HG03196 (cell line): Measurements from ENCODE around the gene PTGES3.
"Not testable (repeated sequence)": the region's sequence is repeated elsewhere in the genome, so short reads cannot be mapped to it uniquely, and the experiment has no call there.

ENCODE experiments used
- ATAC-seq: cut with Tn5 transposase; IDR thresholded peaks from one replicate; pipeline ENCODE4 v1.9.1; 2021; ENCODE audit not compliant: unreplicated experiment

PTGES3 gene

DNA sequence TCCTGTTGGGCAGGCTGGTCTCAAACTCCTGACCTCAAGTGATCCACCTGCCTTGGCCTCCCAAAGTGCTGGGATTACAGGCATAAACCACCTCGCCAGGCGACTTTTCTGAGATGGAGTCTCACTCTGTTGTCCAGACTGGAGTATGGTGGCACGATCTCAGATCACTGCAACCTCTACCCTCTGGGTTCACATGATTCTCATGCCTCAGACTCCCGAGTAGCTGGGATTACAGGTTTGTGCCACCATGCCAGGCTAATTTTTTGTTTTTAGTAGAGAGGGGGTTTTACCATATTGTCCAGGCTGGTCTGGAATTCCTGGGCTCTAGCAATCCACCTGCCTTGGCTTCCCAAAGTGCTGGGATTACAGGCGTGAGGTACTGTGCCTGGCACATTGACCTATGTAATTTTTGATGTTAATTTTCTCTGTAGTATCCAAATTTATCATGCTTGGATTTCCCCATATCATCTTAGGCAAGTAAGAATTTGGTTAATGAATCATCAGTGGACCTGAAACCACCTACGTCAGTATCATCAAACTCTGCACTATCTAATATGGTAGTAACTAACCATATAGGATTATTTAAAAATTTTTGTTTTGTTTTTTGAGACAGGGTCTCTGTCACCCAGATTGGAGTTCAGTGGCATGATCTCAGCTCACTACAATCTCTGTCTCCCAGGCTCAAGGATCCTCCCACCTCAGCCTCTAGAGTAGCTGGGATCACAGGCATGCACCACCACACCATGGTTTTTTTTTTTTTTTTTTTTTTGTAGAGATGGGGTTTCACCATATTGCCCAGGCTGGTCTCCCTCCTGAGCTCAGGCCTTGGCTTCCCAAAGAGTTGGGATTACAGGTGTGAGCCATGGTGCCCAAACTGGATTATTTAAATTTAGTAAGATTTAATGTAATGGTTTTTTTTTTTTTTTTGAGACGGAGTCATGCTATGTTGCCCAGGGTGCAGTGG, 30.4 kb downstream of the PTGES3 start:
- no peak for ATAC-seq

DNA sequence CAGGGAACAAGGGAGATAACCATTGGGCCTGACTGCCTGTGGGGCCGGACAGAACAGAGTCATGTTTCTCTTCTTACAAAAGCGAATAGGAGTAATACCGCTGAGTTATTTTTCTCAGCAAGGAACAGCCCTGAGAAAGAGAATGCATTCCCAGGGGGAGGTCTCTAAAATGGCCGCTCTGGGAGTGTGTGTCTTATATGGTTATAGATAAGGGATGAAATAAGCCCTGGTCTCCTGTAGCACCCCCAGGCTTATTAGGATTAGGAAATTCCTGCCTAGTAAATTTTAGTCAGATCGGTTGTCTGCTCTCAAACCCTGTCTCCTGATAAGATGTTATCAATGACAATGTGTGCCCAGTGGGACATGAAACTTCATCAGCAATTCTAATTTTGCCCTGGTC, 34.3 kb downstream of the PTGES3 start:
- ATAC-seq: not testable (repeated sequence)

DNA sequence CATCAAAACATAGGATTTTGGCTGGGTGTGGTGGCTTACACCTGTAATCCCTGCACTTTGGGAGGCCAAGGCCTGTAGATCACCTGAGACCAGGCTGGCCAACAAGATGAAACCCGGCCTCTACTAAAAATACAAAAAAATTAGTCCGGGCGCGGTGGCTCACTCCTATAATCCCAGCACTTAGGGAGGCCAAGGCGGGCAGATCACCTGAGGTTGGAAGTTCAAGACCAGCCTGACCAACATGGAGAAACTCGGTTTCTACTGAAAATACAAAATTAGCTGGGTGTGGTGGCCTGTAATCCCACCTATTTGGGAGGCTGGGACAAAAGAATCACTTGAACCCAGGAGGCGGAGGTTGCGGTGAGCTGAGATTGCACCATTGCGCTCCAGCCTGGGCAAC, 40.1 kb downstream of the PTGES3 start:
- ATAC-seq: not testable (repeated sequence)

DNA sequence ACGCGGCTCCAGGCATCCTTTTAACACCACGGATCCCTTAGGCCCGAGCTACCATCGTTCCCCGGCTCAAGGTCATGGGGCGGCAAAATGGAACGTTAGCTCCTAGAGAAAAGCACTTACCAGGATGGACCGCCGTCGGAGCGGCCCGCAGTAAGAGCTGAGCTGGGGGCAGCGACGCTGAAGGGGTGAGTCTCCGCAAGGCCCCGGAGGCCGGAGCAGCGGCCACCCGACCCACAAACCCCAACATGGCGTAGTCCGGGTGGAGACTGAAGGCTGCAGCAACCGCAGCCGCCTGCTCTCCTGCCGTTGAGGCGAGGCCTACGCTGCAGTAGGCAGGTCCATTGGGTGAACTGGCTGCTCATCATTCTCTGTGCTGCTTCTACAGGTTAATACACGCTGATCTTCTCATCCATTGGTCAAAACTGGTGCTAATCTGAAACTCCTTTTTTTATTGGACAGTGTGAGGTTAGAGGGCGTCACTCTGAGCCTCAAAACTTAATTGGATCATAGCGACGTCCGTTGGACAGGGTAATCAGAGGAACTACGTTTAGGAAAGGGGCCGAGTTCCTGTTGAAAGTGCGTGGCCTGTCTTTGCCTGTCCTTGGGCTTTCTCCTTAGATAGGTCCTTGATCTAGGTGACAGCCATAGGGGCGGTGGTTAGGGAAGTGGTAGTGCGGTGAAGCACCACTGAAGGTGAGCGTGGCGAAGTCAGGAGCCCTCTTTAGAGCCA, 42.2 kb downstream of the PTGES3 start, which contains the start of gene ATP5F1B:
Gene ATP5F1B, minus strand, starts transcription at position 268 of the 730 bp plus-strand sequence. Its CDS starts 21 bp downstream, at position 247.
- ATAC-seq: peak; percentile 99

DNA sequence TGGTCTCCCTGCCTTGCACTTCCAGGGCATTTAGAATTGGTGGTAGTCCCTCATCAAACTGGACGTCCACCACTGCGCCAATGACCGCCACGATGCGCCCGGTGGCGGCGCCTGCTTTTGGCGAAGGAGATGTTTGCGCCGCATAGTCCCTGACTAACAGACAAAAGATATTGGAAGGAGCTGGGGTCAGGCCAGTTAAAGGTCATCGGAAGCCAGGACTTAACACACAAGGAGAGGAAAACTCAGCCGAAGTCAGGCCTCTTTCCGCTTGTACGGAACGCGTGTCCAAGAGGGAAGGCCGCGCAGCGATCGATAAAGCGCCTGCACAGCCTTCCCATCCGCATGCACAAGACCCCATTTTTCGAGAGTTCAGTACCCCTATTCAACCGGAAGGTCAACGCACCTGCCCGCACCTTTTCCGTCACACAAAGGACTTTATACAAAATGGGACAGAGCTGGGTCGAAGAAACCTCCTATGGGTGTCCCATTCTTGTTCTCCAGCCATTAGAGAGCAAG, 42.8 kb downstream of the PTGES3 start:
- ATAC-seq: no peak

DNA sequence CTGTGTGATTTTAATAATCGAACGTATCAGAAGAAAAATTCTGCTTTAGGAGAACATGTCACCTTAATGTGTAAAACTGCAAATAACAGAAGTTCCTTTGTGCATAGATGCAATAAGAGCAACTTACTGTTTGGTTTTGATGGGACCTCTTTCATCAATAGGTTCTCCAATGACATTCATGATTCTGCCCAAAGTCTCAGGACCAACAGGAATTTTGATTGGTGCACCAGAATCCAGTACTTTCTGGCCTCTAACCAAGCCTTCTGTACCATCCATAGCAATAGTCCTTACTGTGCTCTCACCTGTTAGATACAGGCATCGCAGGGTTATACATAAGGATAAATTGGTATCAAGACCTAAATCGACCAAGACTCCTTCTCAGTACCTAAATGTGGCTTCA, 43.4 kb downstream of the PTGES3 start:
- no peak for ATAC-seq

DNA sequence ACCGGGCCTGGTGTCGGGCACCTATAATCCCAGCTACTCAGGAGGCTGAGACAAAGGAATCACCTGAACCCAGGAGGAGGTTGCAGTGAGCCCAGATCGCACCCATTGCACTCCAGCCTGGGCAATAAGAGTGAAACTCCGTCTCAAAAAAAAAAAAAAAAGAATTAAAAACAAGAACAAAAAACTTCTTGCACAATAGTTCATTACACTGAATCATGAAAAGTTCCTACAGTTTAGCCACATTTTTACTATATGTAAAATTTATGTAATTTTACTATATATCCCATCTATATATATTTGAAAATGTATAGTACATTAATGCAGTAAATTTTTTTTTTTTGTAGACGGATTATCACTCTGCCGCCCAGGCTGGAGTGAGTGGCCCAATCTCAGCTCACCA, 46.9 kb downstream of the PTGES3 start:
- ATAC-seq: no peak

DNA sequence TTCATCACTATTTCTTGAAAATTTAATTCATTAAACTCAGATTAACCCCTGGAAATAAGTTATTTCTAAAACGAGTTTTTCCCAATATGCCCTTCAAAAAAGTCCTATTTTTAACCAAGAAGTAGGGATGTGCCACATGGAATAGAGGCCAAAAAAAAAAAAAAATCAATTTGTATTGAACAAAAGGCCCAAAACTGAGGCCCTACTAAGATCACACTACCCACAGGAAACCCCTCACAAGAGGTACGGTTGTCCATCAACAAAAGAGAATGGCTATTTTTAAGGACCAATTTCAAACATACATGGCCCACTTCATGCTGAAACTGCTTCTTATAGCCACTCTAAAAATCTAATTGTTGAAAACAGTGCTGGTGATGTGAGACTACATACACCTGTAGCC, 50.5 kb downstream of the PTGES3 start:
- no peak for ATAC-seq

DNA sequence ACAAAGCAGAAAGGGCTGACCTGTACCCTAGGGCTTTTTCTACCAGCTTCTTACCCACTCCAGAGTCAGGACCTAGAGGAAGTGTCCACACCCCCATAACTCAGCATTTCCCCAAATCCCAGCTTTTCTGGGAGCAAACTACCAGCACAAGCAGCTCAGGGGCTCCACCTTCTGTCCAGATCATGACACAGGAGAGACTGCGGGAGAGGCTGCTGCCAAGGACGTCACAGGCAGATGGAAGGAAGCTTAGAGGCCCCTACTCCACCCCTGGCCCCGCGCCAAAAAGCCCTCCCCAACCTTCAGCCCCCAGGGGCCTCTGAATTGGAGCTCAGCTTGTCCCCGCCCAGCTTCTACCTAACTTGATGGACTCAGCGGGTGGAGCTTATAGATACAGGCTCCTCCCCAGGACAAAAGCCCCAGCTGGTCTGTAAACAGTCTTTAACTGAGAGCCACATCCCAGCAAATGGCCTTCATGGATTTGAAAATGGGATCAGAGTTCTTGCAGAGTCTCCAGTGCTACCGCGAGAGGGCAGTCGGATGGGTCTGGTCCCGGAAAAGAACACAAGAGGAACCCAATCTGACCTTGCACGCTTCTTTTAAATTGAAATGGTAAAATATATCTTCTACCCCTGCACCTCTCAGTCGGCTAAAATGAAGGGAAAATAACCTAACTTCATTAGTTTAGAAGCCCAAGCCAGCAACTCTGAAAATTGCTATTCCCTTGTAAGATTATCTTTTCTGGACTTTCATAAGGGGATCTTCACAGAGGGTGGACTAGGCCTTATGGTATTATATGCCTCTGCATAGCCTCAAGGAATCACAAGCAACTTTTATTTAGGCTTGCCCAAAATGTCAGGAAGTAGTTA, 51.2 kb downstream of the PTGES3 start:
- peak; percentile 46 for ATAC-seq

DNA sequence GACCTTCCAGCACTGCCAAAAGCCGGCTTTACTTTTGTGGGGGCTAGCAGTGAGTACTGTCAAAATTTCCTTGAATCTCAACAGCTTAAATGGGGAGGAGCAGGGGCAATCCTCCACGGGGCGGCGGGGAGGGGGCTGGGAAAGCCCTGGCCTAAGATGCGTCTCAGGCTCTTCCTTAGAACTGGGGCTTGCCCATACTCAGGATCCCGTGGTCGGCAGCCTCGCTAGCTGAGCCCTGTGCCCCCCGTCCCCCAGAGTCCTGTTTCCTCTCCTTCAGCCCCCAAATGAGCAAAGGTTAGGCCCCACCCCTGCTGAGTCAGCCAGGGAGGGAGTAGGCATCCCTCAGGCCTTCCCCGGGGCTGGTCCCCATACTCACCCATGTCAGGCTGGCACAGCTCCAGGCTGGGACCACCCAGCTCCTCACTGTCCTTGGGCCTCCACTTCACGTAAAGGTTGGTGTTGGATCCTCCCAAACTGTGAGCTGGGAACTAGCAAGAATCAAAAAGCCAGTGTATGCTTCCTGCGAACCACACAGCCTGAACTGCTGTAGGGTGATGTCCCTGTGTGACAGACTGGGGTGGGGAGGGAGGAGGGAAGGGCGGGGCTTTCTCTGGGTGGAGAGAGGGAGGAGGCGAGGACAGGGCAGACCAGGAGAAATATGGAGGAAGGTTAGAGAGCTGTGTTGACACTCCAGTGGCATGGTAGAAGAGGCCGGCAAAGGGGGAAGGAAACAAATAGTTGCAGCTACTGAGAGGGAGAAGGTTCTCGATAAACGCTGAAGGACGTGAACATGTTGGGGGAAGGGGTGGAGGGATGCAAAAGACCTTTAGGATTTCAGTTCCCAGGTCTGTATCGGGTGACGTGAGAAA, 52.0 kb downstream of the PTGES3 start:
- ATAC-seq: peak; percentile 36

DNA sequence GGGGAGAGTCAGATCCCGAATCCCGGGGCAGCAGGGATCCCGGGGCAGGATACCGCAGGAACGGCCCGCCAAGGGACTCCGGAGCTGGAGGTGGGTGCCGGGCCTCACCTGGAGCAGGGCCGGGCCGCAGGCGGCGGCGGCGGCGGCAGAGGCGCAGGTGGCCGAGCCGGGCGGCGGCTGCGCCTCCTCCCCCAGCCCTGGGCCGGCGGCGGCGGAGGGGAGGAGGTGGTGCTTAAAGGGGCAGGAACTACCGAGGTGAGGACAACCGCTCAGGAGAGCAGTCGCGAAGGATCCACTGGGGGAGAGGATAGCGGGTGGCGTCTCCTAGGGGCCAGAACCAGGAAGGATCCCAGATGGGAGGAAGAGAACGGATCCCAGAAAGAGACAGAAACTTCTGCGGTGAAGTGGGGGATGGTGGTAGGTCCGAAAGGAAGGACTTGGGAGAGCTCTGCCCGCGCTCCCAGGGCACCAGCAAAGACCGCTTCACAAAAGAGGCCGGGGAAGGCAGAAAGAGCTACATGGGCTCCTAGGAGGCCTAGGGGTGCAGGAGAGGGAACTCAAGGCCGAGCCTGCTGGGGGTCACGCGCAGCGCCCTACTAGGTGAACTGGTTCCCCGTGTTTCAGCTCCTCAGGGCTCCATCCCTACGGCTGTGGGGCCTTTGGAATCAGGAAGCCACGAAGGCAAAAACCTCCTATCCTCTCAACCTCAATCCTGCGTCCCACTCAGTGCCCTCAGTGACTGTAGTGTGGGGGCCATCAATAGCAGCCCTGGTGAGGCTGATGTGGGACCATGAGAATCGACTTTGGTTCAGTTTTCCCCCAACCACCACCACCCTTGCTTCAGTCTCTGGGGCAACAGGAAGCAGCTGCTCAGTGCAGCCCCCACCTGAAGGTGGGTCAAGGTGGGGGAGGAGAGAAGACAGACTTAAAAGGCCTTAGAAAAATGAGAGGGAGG, 53.0 kb downstream of the PTGES3 start:
- ATAC-seq: peak; percentile 30

DNA sequence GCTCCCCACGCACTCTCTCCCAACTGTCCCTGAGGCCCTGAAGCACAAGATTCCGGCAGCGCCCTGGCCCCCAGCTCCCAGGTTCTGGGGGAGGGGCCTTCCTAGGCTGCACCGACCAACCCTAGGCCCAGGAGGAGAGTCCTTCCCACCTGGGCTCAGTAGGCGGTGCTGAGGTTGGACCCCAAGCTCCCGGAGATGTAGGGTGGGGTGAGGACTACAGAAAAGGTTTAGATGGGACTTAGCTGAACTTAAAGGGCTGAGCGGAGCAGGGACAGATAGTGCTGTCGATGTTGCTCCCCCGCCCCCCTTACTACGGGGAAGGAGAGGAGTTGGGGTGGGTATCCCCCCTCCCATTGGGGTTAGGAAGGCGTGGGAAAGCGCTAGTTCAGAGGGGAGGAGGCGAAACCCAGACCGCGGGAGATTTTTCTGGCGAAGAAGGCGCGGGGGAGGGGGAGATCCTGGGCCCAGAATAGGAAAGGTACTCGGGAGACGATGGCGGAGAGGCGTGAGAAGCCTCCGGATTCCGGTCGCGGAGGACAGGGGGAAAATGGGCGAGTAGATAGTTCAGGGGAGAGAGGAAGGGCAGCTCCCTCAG, 53.7 kb downstream of the PTGES3 start:
- no peak for ATAC-seq

DNA sequence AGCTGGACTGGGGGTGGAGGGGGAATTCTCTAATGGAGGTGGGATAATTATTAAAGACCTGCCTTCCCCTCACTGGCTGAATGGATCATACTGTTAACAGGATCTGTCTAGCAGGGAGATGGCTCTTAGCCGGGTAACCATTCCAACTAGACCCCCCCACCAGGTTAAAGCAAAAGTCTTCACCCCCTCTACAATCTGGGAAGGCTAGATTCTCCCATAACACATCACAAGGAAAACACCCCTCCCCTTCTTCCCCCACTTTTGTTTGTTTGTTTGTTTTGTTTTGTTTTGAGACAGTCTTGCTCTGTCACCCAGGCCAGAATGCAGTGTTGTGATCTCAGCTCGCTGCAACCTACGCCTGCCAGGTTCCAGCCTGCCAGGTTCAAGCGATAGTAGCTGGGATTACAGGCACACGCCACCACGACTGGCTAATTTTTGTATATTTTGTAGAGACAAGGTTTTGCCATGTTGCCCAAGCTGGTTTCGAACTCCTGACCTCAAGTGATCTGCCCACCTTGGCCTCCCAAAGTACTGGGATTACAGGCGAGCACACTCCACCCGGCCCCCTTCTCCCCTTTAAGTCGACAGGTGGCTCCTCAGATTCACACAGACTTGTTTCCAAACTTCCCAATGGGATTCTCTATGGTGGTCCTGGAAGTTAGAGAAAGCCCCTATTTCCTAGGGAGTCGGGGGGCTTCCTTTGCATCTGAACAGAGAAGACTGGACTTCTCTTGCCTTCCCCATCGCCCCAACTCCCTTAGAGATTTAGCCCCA, 54.4 kb downstream of the PTGES3 start:
- ATAC-seq: no peak

DNA sequence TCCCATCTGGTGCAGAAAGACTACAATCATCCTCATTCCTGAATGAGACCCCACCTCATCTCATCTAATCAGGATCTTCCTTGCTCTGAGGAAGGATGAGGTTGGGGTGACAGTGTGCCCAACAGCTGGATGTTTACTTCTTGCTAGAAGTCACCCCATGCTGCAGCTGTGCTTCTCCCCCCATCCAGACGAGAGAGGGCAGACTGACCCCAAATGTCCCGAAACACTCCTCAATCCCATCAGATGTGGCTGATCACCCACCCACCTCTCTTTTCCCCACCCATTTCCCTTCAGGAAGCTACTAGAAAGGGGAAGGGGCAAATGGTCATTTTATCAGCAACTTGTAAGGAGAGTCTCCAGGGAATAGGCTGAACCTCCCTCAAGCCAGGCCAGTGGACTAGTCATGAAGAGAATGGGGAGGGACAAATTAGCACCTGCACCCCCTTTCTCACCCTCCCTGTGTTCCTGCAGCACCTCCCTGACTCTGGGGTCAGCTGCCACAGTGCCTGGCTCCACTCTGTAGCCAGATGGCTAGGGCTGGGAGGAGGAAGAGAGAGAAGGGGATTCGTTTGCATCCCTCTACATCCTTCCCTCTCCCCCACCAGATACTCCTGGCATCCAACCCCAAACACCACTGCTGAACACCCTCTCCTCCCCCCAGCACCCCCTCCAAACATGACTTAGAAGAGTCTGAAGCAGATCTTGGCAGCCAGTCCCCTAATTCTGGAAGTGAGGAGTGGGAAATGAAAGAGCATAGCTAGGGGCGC, 55.2 kb downstream of the PTGES3 start:
- no peak for ATAC-seq

DNA sequence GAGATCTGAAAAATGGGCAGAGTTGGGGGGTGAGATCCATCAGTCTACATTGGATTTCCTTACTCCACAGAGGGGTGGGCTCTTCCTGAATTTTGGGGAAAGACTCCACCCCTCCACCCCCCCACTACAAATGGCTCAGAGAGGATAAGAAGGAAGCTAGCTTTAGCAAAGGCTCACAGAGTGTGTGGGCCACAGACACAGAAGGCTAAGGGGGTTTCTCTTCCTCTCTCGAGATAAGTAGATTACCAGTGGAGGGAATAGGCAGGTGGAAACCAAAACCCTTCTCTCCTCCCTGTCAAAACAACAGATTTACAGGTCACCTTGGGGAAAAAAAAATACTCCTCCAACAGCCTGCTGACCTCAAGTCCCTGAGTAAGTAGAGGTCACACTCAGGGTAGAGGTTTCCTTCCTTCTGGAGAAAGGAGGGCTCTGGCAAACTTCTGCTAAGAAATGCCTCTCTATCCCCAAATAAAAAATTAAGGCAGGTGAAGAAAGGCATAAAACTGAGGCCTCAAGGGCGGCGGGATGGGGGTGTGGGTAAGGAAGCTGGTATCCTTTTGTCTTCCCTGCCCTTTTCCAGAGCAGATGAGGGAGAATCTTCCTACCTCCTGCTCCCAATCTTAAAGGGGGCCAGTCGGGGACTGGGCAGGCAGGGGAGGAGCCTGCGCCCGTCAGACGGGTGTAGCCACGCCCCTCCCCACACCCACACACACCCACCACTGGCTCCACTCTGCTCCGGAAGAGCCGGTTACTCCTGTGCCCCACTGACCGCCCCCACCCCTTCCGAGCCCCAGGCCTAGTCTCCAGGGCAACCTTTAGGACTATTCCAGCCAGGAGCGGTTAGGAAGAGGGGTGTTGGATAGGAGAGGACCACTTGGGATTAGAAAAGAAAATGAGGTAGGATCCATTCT, 56.0 kb downstream of the PTGES3 start:
- peak; percentile 22 for ATAC-seq

DNA sequence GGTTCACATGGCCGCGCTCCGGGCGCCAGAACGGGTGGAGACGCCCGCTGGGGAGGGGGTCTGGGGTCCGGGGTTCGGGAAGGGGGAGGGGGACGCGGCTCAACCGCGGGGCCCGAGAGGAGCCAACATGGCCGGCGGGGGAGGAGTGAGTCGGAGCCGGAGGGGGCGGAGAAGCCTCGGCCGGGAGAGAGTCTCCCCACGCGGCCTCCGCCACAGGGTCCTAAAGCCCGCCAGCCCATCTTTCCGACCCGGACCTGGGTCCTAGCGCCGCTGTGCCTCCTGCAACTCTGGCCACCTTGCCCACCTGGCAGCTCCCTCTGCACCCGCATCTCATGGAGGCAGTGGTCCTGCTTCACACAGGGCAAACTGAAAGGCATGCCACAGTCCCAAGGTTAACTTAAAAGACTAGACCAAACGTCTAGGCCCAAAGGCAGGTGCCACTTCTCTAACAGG, 57.9 kb downstream of the PTGES3 start, which contains the start of gene BAZ2A:
Gene BAZ2A, minus strand, starts transcription at position 147 of the 453 bp plus-strand sequence. CDS start 12,796 bp downstream, outside the sequence.
- ATAC-seq: peak; percentile 50
